Hippocampal formation (tissue), 2 donors: Measurements from ENCODE around the gene ATP9B.

Experiments used
- DNase-seq, 2 donors: peaks; one replicate each; lab custom pipeline; 2025; lab: John Stamatoyannopoulos, UW

Gene ATP9B

DNA sequence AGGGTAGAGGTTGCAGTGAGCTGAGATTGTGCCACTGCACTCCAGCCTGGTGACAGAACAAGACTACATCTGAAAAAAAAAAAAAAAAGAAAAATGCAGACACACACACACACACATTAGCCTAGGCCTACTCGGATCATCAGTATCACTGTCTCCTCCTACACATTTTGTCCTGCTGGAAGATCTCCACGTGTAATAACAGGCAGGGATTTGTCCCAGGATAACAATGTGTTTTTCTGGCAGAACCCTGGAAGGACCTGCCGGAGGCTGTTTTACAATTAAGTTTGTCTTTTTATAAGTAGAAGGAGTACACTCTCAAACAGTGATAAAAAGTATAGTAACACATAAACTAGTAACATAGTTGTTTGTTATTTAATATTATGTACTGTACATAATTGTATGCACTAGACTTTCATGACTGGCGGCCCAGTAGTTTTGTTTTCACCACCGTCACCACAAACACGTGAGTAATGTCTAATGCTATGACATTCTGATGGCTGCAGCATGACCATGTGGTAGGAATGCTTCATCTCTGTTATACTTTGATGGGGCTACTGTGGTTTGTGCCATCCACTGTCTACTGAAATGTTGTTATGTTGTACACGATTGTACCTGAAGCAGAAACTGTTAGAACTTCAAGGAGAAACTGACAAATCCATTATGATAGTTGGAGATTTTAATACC is 130.6 kb downstream of the ATP9B start:
- no peak for DNase-seq

DNA sequence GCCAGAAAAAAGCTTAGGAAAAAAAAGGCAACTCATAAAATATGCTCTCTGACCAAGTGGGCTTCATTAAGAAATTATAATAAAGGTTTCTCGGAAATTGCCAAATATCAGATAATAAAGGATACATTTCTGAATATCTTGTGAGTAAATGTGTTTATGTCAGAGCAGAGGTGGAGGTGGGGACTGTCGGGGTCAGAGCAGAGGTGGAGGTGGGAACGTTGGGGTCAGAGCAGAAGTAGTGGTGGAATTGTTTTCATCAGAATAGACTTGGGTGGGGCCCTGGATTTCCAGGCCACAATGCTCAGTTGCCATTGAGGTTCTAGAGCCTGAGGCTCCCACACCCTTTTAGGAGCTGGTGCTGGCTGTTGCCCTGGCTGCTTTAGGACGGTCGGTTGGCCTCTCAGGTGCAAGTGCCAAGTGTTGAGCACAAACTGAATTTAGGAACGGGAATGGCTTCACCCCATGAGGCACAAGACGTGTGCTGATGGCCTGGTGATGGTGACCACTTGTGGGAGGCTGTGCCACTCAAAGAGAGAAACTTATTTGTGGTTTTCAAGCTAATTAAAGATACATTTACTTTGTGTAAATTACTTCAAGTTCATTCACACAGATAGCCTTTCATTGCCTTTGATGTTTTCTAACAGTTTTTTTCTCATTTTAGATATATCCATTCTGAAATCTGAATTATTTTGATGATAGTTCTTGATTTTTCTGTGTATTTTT is 131.5 kb downstream of the ATP9B start:
- DNase-seq = peak in 1 of 2 donors; percentile 31

DNA sequence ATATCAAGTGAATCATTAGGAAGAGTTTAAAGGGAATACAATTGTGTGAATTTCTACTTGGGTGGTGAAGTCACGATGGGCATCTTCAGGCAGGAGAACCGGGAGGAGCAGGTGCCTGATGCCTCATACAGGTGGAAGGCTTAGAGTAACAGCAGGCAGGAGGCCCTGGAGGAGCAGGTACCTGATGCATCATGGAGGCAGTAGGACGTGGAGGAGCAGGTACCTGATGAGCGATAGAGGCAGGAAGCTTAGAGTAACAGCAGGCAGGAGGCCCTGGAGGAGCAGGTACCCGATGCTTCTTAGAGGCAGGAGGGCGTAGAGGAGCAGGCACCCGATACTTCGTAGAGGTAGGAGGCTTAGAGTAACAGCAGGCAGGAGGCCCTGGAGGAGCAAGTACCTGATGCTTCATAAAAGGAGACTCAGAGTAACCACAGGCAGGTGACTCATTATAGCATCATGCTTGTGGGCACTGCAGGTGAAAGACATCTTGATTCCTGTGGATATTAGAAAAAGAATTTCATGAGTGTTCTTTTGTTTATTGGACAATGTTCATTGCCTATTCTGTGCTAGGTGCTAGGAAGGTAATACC is 133.9 kb downstream of the ATP9B start:
- no peak for DNase-seq

DNA sequence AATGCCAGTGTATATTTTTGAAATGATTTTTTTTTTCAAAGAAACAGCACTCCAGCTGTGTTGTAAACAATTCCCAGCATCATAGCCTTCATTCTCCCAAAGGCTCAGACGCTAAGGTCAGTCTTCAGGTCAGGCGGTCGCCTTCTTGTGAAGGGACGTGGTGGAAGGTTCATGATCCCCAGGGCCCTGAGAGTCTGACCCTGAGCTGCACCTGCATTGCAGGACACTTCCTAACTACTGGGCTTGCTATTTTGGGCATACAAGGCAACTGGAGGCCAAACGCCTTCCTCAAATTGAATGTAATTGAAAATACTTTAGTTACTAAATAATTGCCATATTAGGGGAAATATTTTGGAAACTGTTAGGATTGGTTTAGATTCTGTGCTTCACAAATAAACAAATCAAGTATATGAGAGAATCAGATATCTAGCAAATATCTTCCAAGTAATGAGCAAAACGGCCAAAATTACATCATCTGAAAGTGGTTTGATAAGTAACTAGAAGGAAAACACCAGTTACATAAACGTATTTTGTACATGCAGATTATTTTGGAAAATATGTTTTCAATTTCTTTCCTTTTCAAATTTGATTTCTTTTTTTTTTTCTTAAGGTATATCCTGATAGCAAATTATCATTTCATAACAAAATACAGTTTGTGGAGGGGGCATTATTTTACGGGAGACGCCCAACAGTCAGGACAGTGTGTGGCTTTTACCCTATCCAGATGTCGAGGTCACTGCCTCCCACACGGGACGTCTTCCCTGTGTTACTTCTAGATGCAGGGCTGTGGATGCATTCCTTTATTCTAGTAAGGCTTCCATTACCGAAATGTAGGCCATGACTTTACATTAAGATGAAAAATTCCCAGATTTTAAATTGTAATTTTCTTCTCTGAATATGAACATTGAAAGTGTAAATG is 136.0 kb downstream of the ATP9B start:
- no peak for DNase-seq

DNA sequence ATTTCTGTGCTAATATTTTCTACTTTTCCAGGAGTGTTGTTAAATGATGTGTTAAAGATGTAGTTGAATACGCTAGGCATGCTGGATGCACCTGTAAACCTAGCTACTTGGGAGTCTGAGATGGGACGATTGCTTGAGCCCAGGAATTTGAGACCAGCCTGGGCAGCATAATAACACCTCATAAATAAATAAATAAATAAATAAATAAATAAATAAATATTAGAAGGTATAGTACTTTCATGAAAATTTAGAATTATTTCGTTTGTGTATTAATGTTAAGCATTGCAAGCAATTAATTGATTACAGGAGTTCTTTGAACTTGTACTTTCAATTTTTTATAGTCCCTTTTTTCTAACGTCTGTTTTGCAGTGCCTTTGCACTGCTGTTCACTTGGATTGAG is 137.2 kb downstream of the ATP9B start:
- no peak for DNase-seq

DNA sequence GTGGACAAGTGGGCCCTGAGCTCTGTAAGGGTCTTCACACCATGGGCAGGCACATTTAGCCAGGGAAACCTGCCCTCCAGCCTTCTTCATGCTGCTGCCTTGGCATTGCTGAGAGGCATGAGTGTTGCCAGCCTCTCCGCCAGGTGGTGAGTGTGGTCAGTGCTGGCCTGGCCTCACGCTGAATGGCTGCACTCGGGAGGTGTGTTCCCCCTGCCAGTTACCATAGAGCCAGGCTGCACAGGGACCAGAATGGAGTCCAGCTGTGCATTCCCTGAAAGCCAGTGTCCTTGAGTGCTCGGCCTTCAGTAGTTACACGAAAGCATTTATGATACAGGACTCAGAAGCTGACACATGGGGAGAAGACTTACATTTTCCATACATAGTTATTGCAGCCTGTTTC is 139.7 kb downstream of the ATP9B start:
- DNase-seq = no peak

DNA sequence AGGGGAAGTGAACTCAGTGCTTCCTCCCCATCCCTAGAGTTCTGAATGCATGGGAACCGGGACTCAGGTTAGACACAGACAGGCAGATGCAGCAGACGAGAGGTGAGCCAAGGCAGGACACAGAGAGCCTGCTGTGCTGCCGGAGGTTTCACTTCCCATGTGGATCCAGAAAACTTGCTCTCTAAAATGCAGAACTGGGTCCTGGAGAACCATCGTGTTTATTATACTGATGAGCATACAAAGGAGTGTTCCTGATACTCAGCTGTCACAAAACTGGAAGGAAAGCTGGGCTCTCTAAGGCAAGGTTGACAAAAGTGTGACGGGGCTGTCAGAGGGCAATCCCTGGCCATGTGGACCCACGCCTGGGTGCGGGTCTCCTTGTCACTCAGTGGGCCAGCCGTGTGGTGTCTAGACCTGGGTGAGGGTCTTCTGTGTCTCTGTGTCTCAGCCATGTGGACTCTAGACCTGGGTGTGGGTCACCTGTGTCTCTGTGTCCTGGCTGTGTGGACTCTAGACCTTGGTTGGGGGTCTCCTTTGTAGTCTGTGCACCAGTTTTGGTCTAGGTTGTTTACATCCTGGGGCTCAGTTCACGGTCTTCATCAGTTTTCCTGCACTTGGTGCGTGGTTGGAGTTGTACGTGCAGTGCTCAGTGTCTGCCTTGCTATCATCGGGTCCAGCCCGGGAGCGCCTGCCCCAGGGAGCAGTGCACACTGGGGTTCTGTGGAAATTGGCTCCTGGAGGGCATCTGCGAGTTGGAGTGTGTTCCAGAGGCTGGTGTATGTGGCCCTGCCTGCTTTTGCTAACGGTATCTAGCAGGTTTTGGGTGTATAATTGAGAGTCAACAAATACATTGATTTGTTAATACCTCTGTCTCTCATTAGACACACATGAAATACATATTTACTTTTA is 141.1 kb downstream of the ATP9B start:
- no peak for DNase-seq

DNA sequence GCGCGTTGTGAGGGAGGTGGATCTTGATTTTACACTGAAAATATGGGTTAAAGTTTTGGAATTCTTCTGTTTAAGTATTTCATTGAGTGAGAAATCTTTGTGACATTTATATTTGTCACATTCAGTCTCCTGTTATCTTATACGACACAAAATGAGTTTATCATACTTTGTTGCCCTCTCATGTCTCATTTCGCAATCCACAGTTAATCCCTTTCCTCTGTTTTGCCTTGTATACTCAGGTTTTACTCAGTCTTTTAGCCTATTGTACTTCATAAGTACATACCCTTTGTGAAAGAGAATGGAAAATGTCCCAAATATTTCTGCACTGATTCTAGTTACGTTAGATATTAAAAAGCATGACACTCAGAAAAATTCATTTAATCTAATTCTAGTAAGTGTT is 142.7 kb downstream of the ATP9B start:
- DNase-seq = no peak

DNA sequence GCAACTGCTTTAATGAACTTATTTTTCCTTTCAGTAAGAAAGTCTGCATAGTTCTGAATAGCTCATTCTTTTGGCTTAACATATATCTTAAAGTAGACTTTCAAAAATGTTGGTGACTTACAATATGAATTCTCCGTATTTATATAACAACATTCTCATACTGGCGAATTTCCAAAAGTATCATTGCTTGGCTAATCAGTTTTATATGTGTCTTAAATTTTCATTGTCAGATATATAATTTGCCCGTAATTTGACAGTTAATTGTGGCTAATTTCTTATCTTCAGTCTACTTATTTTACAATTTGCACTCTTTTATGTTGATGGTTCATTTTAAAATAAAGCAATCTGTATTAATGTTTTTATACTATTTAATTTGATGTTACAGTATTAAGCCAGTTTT is 144.9 kb downstream of the ATP9B start:
- DNase-seq = no peak

DNA sequence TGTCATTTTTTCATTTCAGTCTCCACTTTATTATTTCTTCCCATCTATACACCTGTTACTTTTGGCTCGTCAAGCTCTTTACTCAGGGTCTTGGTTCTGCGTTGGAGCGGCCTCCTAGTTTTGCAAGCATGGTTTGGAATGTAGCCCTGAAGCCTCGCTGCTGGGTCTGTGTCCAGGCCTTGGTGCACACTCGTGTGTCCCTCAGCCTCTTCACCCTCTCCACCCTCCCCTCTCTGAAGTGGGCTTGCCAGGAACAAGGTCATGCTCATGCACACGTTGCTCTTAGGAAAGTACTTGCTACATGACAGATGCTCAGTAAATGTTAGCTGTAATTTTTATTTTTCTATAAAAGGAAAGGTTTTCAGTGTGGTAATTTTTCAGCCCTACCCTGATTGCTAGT is 147.0 kb downstream of the ATP9B start:
- no peak for DNase-seq

DNA sequence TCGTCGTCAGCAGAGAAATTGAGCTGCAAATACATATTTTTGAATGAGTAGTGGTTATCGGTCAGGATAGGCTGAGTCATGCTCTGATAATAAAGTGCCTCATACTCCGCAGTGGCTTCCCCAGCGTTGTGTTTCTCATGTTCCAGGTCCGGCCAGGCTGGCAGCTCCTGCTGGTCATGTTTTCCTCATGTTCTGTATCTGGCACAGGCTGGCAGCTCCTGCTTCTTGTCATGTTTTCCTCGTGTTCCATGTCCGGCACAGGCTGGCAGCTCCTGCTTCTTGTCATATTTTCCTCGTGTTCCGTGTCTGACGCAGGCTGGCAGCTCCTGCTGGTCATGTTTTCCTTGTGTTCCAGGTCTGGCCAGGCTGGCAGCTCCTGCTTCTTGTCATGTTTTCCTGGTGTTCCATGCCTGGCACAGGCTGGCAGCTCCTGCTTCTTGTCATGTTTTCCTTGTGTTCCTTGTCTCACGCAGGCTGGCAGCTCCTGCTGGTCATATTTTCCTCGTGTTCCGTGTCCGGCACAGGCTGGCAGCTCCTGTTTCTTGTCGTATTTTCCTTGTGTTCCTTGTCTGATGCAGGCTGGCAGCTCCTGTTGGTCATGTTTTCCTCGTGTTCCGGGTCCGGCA is 148.9 kb downstream of the ATP9B start:
- peak in 1 of 2 donors; percentile 39 for DNase-seq

DNA sequence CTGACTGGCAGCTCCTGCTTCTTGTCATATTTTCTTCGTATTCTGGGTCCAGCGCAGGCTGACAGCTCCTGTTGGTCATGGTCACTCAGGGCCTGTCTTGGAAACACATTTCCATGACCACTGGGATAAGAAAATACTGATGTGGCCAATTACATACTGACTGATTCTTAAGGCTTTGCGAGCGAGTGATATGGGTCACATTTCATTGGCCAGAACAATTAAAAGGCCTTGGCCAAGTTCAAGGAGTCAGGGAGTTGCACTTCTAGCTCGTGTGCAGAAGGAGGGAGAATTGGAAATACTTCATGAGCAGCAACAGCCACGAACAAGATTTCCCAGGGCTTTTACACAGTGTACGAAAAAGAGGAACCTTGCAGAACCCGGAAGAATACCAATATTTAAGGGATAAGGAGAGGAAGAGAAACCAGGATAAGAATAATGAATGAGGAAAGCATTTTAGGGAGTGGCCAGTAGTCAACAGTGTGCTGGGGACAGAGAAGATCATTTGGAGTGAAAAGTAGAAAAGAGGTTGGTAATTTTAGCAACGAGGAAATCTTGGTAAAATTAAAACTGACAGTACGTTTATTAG is 149.5 kb downstream of the ATP9B start:
- no peak for DNase-seq

DNA sequence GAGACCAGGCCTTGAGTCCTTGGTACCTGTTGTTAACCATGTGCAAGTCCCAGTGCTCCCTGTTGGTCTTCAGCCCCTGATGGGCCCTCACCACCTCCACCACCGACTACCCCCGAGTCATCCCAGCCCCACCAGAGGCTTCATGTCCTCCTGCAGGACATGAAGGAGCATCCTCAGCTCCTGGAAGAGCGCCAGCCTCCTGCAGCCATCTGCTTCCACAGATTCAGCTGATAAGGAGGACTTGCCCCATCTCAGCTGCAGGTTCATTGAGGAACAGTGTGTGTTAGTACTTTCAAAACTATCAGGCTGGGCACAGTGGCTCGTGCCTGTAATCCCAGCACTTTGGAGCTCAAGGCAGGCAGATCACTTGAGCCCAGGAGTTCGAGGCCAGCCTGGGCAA is 151.9 kb downstream of the ATP9B start:
- DNase-seq = no peak

DNA sequence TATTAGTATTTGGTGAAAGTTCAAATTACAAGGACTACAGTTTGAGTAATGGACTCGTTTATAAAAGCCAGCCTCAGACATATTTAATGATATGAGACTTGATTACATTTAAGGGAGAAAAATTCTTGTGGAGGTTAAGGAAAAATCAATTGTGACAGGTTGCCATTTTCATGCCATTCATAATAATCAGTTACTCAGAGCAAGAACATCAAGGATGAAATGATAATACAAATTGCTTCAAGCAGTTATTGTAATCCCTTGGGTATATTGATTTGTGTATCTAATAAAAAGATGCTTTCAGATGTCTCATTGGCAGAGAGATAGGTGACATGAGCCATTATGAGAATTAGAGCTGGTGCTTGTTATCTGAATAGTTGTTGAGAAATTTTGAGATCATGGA is 153.6 kb downstream of the ATP9B start:
- no peak for DNase-seq

DNA sequence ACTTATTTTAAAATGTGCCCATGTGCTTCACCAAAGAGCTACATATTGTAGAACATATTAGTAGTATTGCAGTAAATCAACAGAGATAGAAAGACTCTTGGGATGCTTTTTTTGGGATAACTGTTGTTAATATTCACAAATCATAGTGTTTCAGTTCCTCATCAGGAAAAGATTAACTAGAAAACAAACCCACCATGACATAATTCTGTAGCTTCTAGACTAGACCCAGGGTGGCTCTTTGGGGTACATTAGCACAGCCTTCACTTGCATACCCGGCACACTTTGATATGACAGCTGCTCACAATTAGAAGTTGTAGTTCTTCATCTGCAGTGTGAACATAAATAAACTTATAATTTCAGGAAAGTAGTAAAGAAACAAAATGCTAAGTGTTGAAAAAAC is 154.2 kb downstream of the ATP9B start:
- no peak for DNase-seq

DNA sequence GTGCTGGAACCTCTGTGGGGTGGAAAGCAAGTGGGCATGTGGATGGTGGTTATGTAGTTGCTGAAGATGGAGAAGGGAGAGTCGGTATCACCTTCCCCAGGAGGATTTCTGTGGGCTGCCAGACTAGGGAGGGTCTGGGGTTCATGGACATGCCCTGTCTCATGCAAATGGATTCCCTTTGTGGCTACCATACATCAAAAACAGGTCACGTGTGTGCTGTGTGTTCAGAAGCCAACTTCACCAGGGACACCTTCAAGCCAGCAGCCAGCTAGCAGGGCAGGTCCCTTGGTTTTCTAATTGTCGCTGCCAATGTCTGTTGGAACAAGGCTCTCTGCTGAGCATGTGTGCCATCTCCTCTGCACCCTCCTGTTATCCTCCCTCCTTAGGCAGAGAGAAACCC is 155.2 kb downstream of the ATP9B start:
- no peak for DNase-seq

DNA sequence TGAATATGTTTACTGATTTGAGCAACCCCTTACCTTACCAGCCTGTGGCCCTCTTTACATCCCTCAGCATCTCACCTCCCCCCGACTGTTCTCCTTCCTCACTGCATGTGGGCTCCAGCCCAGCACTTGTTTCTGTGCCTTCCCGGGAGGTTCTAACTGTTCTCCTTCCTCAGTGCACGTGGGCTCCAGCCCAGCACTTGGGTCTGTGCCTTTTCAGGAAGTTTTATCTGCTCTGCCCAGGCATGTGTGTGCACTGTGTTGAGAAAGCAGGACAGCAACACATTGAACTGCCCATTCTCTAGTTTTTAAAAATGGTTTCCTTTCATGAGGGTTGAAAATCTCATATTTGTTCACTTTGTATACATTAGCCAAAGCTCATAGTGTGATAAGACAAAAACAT is 158.4 kb downstream of the ATP9B start:
- DNase-seq = no peak

DNA sequence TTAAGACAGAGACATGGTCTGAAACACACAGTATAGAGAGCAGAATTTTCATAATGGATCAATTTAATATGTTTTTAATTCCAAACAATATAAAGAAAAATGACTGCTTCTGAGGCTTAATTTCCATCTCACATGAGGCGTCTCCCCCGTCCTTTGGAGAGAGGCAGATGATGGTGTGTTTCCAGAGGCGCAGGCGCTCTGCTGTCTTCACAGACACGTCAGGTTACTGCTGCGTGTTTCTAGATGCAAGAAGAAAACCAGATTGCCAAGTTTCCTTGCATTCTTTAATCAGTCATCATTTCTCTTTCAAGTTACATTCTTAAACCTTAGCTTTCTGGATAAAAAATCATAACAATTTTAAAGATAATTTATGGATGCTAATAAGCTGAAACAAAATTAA is 160.2 kb downstream of the ATP9B start:
- DNase-seq = no peak

DNA sequence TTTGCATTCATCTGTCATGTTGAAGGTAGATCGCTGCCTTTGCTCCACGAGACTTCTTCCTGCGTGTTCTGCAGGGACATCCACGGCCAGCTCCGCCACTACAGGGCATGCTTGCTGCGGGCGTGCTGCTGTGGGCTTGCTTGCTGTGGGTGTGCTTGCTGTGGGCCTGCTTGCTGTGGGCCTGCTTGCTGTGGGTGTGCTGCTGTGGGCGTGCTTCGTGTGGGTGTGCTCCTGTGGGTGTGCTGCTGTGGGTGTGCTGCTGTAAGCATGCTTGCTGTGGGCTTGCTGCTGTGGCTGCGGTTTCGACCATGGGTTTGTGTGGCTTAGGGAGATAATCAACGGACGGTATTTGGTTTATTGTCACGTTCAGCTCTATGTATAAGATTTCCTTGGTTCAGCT is 165.2 kb downstream of the ATP9B start:
- no peak for DNase-seq

DNA sequence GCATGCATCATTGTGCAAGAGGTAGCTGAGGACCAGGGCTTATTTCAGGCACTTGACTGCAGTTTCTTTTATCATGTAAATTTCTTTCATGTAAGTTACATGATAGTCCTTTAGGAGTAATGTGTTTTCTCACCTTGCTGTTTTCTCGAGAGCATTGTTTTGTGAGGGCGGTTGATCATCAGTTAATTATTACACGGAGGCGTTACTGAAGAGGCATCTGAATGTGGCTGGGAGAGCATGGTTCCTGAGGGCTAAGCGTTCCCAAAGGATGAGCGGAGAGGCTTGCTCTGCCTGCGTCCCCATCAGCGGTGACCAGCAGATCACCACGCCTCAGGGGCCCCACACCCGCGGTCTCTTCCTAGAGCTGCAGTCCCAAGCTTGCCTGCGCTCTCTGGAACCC is 170.4 kb downstream of the ATP9B start:
- DNase-seq = no peak
